K562 (cell line): ENCODE results near the gene NUDCD3. TPM values are rescaled to one million over a fixed set of nuclear protein-coding genes. Genes with fewer than 3 reads are reported as not detected.

ENCODE experiments used
- ATAC-seq: fragments of 200-7000 bp; cut with Tn5 transposase; 3 replicates; pipeline ENCODE4 v1.9.1; 2020; ENCODE audit warnings: moderate library complexity
- BruUV-seq: library from RNA; stranded (reverse); fragments of 400-500 nt; replicated peaks from 2 replicates; lab custom pipeline; 2021; lab: Mats Ljungman, UMichigan
- CTCF ChIA-PET: fragments of 300-600 bp; formaldehyde crosslinking; extraction: SDS; loops from one replicate; lab custom pipeline; 2021; ENCODE audit warnings: low intra/inter-chr PET ratio; lab: Yijun Ruan, JAX
- POLR2A ChIA-PET: fragments of 300-600, 350-650 bp; sonication (Branson Sonifier 250); formaldehyde crosslinking; extraction: SDS; loops from one replicate; lab custom pipeline; 2021; ENCODE audit warnings: antibody characterized with exemption, inconsistent platforms; lab: Yijun Ruan, JAX
- DNase-seq, 4 experiments: peaks; one replicate each; pipeline versions ENCODE4 v3.0.0 to v3.0.0-alpha.2; 2011 to 2018; ENCODE audit warnings: low spot score in 3 of 4, mixed read lengths in 3 of 4; ENCODE audit errors: extremely low read depth in 1 of 4
- FAIRE-seq: peaks from 2 replicates; lab custom pipeline; 2011; peaks lifted over from hg19 to GRCh38; lab: Jason Lieb, UNC
- H2AFZ ChIP-seq: 2 replicates; pipeline ENCODE4 v1.6.0; 2011; ENCODE audit warnings: low read depth, low read length, control low read depth, inconsistent platforms
- H3K27ac ChIP-seq: fragments of 200-600 bp; 3 replicates; pipeline ENCODE4 v1.8.0; 2011; ENCODE audit warnings: low read depth, mild to moderate bottlenecking, control low read depth, inconsistent platforms, low read length, moderate library complexity, mixed read lengths; ENCODE audit errors: extremely low read depth
- H3K27me3 ChIP-seq, 2 experiments: fragments of 300-600 bp in 1 of 2; 2 replicates in 1 of 2; 3 replicates in 1 of 2; pipeline versions ENCODE4 v1.6.0 to v1.8.0; 2011; ENCODE audit warnings: inconsistent platforms in 2 of 2, low read length in 2 of 2, mild to moderate bottlenecking in 1 of 2, mixed read lengths in 1 of 2, moderate library complexity in 1 of 2; ENCODE audit not compliant: control insufficient read depth in 2 of 2, insufficient read depth in 2 of 2
- H3K36me3 ChIP-seq: fragments of 300-600 bp; 3 replicates; pipeline ENCODE4 v1.8.0; 2011; ENCODE audit warnings: mild to moderate bottlenecking, low read length, inconsistent platforms; ENCODE audit not compliant: control insufficient read depth, insufficient read depth
- H3K4me1 ChIP-seq, 2 experiments: fragments of 200-600 bp in 1 of 2; replicated peaks in 1 of 2; 2 replicates in 1 of 2; 3 replicates in 1 of 2; pipeline versions ENCODE4 v1.5.1 to v1.8.0; 2011; ENCODE audit warnings: inconsistent platforms in 2 of 2, low read length in 2 of 2, mild to moderate bottlenecking in 1 of 2, mixed read lengths in 1 of 2, moderate library complexity in 1 of 2; ENCODE audit not compliant: control insufficient read depth in 2 of 2, insufficient read depth in 2 of 2
- H3K4me2 ChIP-seq: 2 replicates; pipeline ENCODE4 v1.6.1; 2011; ENCODE audit warnings: low read length, control low read depth, inconsistent platforms, mixed read lengths; ENCODE audit not compliant: insufficient read depth
- H3K4me3 ChIP-seq: fragments of 200-600 bp; sonication (generic), shearing (Covaris generic); 2 replicates; pipeline ENCODE4 v1.5.1; 2016; ENCODE audit warnings: control low read depth, inconsistent platforms
- H3K79me2 ChIP-seq: fragments of 200-600 bp; 3 replicates; pipeline ENCODE4 v1.8.0; 2011; ENCODE audit warnings: low read length, inconsistent platforms; ENCODE audit not compliant: control insufficient read depth, insufficient read depth
- H3K9ac ChIP-seq, 2 experiments: 2 replicates each; pipeline versions ENCODE4 v1.6.0 to v1.6.1; 2011; ENCODE audit warnings: low read depth in 2 of 2, low read length in 2 of 2, control low read depth in 1 of 2, inconsistent platforms in 1 of 2, mild to moderate bottlenecking in 1 of 2, mixed read lengths in 1 of 2; ENCODE audit not compliant: insufficient read depth in 1 of 2
- H3K9me1 ChIP-seq: one replicate; pipeline ENCODE4 v1.6.0; 2011; ENCODE audit warnings: inconsistent platforms, mild to moderate bottlenecking, low read length, moderate library complexity; ENCODE audit not compliant: control insufficient read depth, insufficient read depth
- H3K9me3 ChIP-seq: replicated peaks from 2 replicates; pipeline ENCODE4 v1.5.1; 2011; ENCODE audit warnings: low read depth, low read length, inconsistent platforms; ENCODE audit not compliant: control insufficient read depth, insufficient read depth
- H4K20me1 ChIP-seq: replicated peaks from 2 replicates; pipeline ENCODE4 v1.6.1; 2011; ENCODE audit warnings: low read length, inconsistent platforms, mixed read lengths; ENCODE audit not compliant: control insufficient read depth, insufficient read depth
- OTX1 ChIP-seq: fragments of 450-650 bp; formaldehyde crosslinking; IDR thresholded peaks from 2 replicates; pipeline ENCODE4 v1.4.0; 2022; ENCODE audit warnings: mild to moderate bottlenecking
- POLR3A ChIP-seq: IDR thresholded peaks from 2 replicates; pipeline ENCODE4 v1.6.1; 2011; ENCODE audit warnings: borderline replicate concordance, mild to moderate bottlenecking, moderate library complexity; ENCODE audit not compliant: insufficient read length, insufficient read depth; ENCODE audit errors: extremely low read depth
- SUPT5H ChIP-seq: fragments of 450-650 bp; IDR thresholded peaks from 2 replicates; pipeline ENCODE4 v1.6.1; 2016
- TAF7 ChIP-seq: fragments of 450-650 bp; IDR thresholded peaks from 2 replicates; pipeline ENCODE4 v1.6.1; 2016; ENCODE audit warnings: missing genetic modification characterization, missing compliant biosample characterization
- ZKSCAN8 ChIP-seq: fragments of 200-800 bp; sonication (Bioruptor generic); IDR thresholded peaks from 2 replicates; pipeline ENCODE4 v1.6.1; 2016; ENCODE audit warnings: missing genetic modification characterization, missing compliant biosample characterization
- WGBS: fragments of 100-300 bp; shearing (Covaris generic); methylation state at CpG from one replicate; pipeline ENCODE4 v1.1.6; 2016; ENCODE audit warnings: low coverage, mixed read lengths; ENCODE audit not compliant: insufficient coverage; ENCODE audit errors: missing lambda C conversion rate; 5-methylcytosine and 5-hydroxymethylcytosine counted together
- in situ Hi-C: fragments of 300-500 bp; cut with MboI; formaldehyde crosslinking; loops from 4 replicates; pipeline ENCODE4 v1.15.0; 2018; ENCODE audit warnings: inconsistent platforms, mixed read lengths
- intact Hi-C: fragments of 100-400 bp; cut with micrococcal nuclease; formaldehyde crosslinking; loops from 2 replicates; pipeline ENCODE4 v1.14.2; 2022
- polyA plus RNA-seq, 8 experiments: library from polyadenylated mRNA; depleted of rRNA in 4 of 8; stranded (reverse) in 5 of 8; unstranded in 3 of 8; fragments of >200 nt; fragmentation: Nextera tagmentation in 2 of 8; fragmentation: Illumina TruSeq in 1 of 8; extraction: Ambion mirVana in 2 of 8; extraction: Trizol in 1 of 8; gene quantifications; 2 replicates each; pipeline versions ENCODE4 v1.2.1 to v1.2.3, GENCODE V29; 2011 to 2014; ENCODE audit warnings: inconsistent platforms in 1 of 8, missing spikeins in 1 of 8
- total RNA-seq, 7 experiments: library from RNA; depleted of rRNA in 6 of 7; stranded (reverse); fragments of >200 nt in 6 of 7; fragmentation: Illumina TruSeq in 2 of 7; extraction: Trizol in 2 of 7; gene quantifications; 2 replicates each; pipeline versions ENCODE4 v1.2.1 to v1.2.3, GENCODE V29; 2011 to 2021; ENCODE audit warnings: low replicate concordance in 1 of 7
- TF ChIP-seq, protein P1 (sequence below): fragments of 450-650 bp; formaldehyde crosslinking; conservative IDR thresholded peaks from 2 replicates; pipeline ENCODE4 v1.4.0; 2022; ENCODE audit warnings: mild to moderate bottlenecking, missing genetic modification characterization
- TF ChIP-seq, protein P2 (sequence below): fragments of 450-650 bp; formaldehyde crosslinking; IDR thresholded peaks from 2 replicates; pipeline ENCODE4 v1.4.0; 2022; ENCODE audit warnings: missing genetic modification characterization
- TF ChIP-seq, protein P3 (sequence below): fragments of 450-650 bp; IDR thresholded peaks from 2 replicates; pipeline ENCODE4 v1.6.1; 2016

NUDCD3 gene
- total and polyA plus RNA-seq, 9 of the 15 experiments (the other 6 are each of a cell fraction or from before 2014, with no cell fraction given), result 24.8 to 64.2 (median 42.6) TPM

DNA sequence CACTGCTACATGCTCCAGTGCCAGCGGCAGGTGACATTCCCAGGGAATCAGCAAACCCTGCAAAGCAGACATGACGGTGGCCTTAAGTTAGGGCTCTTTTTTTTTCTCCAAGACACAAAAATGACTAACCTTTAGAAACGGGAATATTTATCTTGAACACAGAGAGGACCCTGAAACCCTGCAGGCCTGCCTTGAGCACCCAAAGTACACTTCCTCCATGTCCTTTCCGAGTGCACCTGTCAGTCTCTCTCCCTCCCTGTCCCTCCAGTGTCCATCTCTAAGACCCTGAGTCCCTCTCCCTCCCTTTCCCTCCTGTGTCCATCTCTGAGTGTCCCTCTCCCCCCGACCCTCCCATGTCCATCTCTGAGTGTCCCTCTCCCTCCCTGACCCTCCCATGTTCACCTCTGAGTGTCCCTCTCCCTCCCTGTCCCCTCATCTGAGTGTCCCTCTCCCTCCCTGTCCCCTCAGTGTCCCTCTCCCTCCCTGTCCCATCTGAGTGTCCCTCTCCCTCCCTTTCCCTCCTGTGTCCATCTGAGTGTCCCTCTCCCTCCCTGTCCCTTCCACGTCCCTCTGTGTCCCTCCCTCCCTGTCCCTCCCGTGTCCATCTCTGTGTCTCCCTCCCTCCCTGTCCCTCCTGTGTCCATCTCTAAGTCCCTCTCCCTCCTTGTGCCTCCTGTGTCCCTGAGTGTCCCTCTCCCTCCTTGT is 113.9 kb downstream of the NUDCD3 start:
- CTCF ChIA-PET, result no interaction called here
- DNase-seq (no peak), FAIRE-seq (no peak), ATAC-seq (no peak)
- no peaks in the 10 kb centered on the region for H3K9me3 ChIP-seq
- H3K4me2 ChIP-seq, result no peak overlapping the region
- in situ Hi-C loops (no loop called here), intact Hi-C loops (loop anchor here (10.0 kb wide), 1 partner anchor 98 kb away; no protein-coding TSS in a partner anchor)
- H3K27ac ChIP-seq, result no peak overlapping the region
- no peak overlapping the region for H2AFZ ChIP-seq
- H3K36me3 ChIP-seq, result no peaks in the 10 kb centered on the region
- peaks cover 0 to 11% of the 10 kb centered on the region in 2 experiments; a peak in 2 of 5 replicates for H3K27me3 ChIP-seq
- WGBS, result 11% methylated on average over 3 of the region's 7 CpGs
- peaks cover 3 to 4% of the 10 kb centered on the region in 2 experiments; a peak in 4 of 5 replicates for H3K4me1 ChIP-seq
- no peaks in the 10 kb centered on the region for H3K79me2 ChIP-seq
- no TSS peak for BruUV-seq
- 0 out of 2 replicates have a peak, but pooled peaks cover under 1% of the 10 kb centered on the region for H4K20me1 ChIP-seq
- no peak overlapping the region for H3K4me3 ChIP-seq
- TF ChIP-seq POLR3A, result no peak
- TF ChIP-seq, protein P1, sequence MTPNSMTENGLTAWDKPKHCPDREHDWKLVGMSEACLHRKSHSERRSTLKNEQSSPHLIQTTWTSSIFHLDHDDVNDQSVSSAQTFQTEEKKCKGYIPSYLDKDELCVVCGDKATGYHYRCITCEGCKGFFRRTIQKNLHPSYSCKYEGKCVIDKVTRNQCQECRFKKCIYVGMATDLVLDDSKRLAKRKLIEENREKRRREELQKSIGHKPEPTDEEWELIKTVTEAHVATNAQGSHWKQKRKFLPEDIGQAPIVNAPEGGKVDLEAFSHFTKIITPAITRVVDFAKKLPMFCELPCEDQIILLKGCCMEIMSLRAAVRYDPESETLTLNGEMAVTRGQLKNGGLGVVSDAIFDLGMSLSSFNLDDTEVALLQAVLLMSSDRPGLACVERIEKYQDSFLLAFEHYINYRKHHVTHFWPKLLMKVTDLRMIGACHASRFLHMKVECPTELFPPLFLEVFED, result peak; percentile 77
- no peak for TF ChIP-seq ZKSCAN8 (CRISPR knock-in tag)
- TF ChIP-seq TAF7 (tag), result no peak
- TF ChIP-seq, protein P2, sequence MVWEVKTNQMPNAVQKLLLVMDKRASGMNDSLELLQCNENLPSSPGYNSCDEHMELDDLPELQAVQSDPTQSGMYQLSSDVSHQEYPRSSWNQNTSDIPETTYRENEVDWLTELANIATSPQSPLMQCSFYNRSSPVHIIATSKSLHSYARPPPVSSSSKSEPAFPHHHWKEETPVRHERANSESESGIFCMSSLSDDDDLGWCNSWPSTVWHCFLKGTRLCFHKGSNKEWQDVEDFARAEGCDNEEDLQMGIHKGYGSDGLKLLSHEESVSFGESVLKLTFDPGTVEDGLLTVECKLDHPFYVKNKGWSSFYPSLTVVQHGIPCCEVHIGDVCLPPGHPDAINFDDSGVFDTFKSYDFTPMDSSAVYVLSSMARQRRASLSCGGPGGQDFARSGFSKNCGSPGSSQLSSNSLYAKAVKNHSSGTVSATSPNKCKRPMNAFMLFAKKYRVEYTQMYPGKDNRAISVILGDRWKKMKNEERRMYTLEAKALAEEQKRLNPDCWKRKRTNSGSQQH (CRISPR knock-in tag), result 0 out of 2 replicates have a peak, but pooled peaks have one; percentile 19
- peak; percentile 36; the same call in 1 of the 2 replicates for TF ChIP-seq OTX1 (CRISPR knock-in tag)
- TF ChIP-seq SUPT5H, result 0 out of 2 replicates have a peak, but pooled peaks have one; percentile 45
- TF ChIP-seq, protein P3, sequence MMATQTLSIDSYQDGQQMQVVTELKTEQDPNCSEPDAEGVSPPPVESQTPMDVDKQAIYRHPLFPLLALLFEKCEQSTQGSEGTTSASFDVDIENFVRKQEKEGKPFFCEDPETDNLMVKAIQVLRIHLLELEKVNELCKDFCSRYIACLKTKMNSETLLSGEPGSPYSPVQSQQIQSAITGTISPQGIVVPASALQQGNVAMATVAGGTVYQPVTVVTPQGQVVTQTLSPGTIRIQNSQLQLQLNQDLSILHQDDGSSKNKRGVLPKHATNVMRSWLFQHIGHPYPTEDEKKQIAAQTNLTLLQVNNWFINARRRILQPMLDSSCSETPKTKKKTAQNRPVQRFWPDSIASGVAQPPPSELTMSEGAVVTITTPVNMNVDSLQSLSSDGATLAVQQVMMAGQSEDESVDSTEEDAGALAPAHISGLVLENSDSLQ, result 0 out of 2 replicates have a peak, but pooled peaks have one; percentile 5
- POLR2A ChIA-PET, result no interaction called here
- no peak overlapping the region for H3K9ac ChIP-seq
- peaks cover 8% of the 10 kb centered on the region for H3K9me1 ChIP-seq
